ENCODE data around the gene EIF1B.

DNA sequence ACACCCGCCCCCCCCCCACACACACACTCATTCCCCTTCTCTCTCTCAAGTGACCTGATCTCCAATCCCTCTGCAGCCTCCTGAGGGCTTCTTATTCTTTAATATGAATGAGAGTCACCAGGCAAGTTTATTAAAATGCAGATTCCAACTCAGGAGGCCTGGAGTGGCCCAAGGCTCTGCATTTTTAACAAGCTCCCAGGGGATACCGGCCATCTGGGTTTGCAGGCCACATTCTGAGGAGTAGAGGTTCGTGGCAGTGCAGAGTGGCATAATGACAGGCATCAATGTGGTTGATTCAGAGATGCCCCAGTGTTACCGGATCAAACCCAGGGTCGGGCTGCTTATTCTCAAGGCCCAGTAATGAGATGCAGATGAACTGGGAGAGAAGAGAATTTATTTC, 18.9 kb downstream of the EIF1B start:
- TF ChIP-seq, protein P1, sequence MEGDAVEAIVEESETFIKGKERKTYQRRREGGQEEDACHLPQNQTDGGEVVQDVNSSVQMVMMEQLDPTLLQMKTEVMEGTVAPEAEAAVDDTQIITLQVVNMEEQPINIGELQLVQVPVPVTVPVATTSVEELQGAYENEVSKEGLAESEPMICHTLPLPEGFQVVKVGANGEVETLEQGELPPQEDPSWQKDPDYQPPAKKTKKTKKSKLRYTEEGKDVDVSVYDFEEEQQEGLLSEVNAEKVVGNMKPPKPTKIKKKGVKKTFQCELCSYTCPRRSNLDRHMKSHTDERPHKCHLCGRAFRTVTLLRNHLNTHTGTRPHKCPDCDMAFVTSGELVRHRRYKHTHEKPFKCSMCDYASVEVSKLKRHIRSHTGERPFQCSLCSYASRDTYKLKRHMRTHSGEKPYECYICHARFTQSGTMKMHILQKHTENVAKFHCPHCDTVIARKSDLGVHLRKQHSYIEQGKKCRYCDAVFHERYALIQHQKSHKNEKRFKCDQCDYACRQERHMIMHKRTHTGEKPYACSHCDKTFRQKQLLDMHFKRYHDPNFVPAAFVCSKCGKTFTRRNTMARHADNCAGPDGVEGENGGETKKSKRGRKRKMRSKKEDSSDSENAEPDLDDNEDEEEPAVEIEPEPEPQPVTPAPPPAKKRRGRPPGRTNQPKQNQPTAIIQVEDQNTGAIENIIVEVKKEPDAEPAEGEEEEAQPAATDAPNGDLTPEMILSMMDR (IDR thresholded peaks at IDR 0.05; ENCODE audit: low read depth, low read length) = no peak
- TF ChIP-seq EZH2phosphoT487 (IDR thresholded peaks at IDR 0.05; ENCODE audit: low read depth) = no peak
